OCI-LY1 (cell line): ENCODE measurements around the gene CCL16.
"Not testable (repeated sequence)": the region's sequence is repeated elsewhere in the genome, so short reads cannot be mapped to it uniquely, and the experiment has no call there.

Experiments used
- EZH2 ChIP-seq: fragments of 200-600 bp; sonication (generic), shearing (Covaris generic); IDR thresholded peaks from 2 replicates; pipeline ENCODE4 v1.8.0; 2017; ENCODE audit warnings: borderline replicate concordance, mixed run types, mild to moderate bottlenecking, antibody characterized with exemption, low read length, moderate library complexity, mixed read lengths
- TF ChIP-seq, protein P1 (sequence below): fragments of 200-600 bp; sonication (generic), shearing (Covaris generic); IDR thresholded peaks from 2 replicates; pipeline ENCODE4 v1.5.1; 2017; ENCODE audit warnings: mild to moderate bottlenecking, antibody characterized with exemption, low read length, moderate library complexity, mixed read lengths

DNA sequence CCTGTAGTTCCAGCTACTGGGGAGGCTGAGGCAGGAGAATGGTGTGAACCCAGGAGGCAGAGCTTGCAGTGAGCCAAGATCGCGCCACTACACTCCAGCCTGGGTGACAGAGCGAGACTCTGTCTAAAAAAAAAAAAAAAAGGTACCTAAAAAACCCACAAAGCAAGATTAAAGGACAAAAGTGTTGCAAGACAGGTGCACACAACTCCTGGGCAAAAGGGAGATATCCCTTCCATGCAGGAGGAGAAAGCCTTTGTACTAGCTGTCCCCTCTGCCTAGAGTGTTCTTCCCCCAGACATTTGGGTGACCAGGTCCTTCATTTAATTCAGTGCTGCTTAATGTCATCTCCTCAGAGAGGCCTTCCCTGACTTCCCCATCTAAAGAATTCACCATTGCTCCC lies 42.8 kb downstream of the CCL16 start:
- TF ChIP-seq, protein P1, sequence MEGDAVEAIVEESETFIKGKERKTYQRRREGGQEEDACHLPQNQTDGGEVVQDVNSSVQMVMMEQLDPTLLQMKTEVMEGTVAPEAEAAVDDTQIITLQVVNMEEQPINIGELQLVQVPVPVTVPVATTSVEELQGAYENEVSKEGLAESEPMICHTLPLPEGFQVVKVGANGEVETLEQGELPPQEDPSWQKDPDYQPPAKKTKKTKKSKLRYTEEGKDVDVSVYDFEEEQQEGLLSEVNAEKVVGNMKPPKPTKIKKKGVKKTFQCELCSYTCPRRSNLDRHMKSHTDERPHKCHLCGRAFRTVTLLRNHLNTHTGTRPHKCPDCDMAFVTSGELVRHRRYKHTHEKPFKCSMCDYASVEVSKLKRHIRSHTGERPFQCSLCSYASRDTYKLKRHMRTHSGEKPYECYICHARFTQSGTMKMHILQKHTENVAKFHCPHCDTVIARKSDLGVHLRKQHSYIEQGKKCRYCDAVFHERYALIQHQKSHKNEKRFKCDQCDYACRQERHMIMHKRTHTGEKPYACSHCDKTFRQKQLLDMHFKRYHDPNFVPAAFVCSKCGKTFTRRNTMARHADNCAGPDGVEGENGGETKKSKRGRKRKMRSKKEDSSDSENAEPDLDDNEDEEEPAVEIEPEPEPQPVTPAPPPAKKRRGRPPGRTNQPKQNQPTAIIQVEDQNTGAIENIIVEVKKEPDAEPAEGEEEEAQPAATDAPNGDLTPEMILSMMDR, result not testable (repeated sequence)
- TF ChIP-seq EZH2, result not testable (repeated sequence)
